Neuronal stem cell (in vitro differentiated cells): ENCODE results near the gene HAT1.

Source experiments
- DNase-seq: peaks from one replicate; pipeline ENCODE4 v3.0.0-alpha.2; 2013; ENCODE audit warnings: low spot score
- H2AFZ ChIP-seq: one replicate; pipeline ENCODE4 v1.6.1; 2013; ENCODE audit warnings: mild to moderate bottlenecking, low read length, inconsistent platforms
- H2AK5ac ChIP-seq: 2 replicates; pipeline ENCODE4 v1.6.1; 2013; ENCODE audit warnings: low read depth, mild to moderate bottlenecking, inconsistent platforms, low read length, moderate library complexity, mixed read lengths
- H2BK120ac ChIP-seq: 2 replicates; pipeline ENCODE4 v1.6.1; 2013; ENCODE audit warnings: low read depth, mild to moderate bottlenecking, inconsistent platforms, low read length, moderate library complexity, mixed read lengths
- H2BK12ac ChIP-seq: one replicate; pipeline ENCODE4 v1.6.1; 2013; ENCODE audit warnings: low read length, inconsistent platforms
- H2BK15ac ChIP-seq: 2 replicates; pipeline ENCODE4 v1.6.1; 2013; ENCODE audit warnings: mild to moderate bottlenecking, low read length, inconsistent platforms, mixed read lengths
- H2BK5ac ChIP-seq: one replicate; pipeline ENCODE4 v1.6.1; 2013; ENCODE audit warnings: inconsistent platforms, mild to moderate bottlenecking, low read length, moderate library complexity
- H3K14ac ChIP-seq: one replicate; pipeline ENCODE4 v1.6.1; 2013; ENCODE audit warnings: low read length, inconsistent platforms
- H3K18ac ChIP-seq: 2 replicates; pipeline ENCODE4 v1.6.1; 2013; ENCODE audit warnings: low read length, inconsistent platforms
- H3K23ac ChIP-seq: 2 replicates; pipeline ENCODE4 v1.6.1; 2013; ENCODE audit warnings: low read depth, mild to moderate bottlenecking, mixed read lengths, low read length, inconsistent platforms; ENCODE audit not compliant: poor library complexity
- H3K27ac ChIP-seq: replicated peaks from 3 replicates; pipeline ENCODE4 v1.5.1; 2013; ENCODE audit warnings: low read length, inconsistent platforms
- H3K27me3 ChIP-seq, 3 experiments: 2 replicates each; pipeline ENCODE4 v1.6.1; 2013; ENCODE audit warnings: low read length in 3 of 3, mild to moderate bottlenecking in 2 of 3, inconsistent platforms in 1 of 3, low read depth in 1 of 3, mixed read lengths in 1 of 3, moderate library complexity in 1 of 3; ENCODE audit not compliant: control insufficient read depth in 3 of 3, insufficient read depth in 3 of 3
- H3K36me3 ChIP-seq, 2 donors: replicated peaks in 1 of 2; 2 replicates each; pipeline ENCODE4 v1.6.1; 2013; ENCODE audit warnings: low read length in 2 of 2; ENCODE audit not compliant: control insufficient read depth in 2 of 2, insufficient read depth in 2 of 2
- H3K4ac ChIP-seq: 2 replicates; pipeline ENCODE4 v1.6.1; 2013; ENCODE audit warnings: inconsistent platforms, mild to moderate bottlenecking, low read length, moderate library complexity
- H3K4me1 ChIP-seq, 2 donors: 1 replicate in 1 of 2; 2 replicates in 1 of 2; pipeline ENCODE4 v1.6.1; 2013; ENCODE audit warnings: low read length in 2 of 2, low read depth in 1 of 2; ENCODE audit not compliant: control insufficient read depth in 2 of 2, insufficient read depth in 1 of 2
- H3K4me2 ChIP-seq: one replicate; pipeline ENCODE4 v1.6.1; 2013; ENCODE audit warnings: mild to moderate bottlenecking, low read length, inconsistent platforms; ENCODE audit not compliant: insufficient read depth, poor library complexity, severe bottlenecking
- H3K4me3 ChIP-seq, 2 donors: 2 replicates each; pipeline ENCODE4 v1.5.1; 2013; ENCODE audit warnings: low read length in 2 of 2, mild to moderate bottlenecking in 2 of 2, inconsistent platforms in 1 of 2, moderate library complexity in 1 of 2
- H3K79me1 ChIP-seq: one replicate; pipeline ENCODE4 v1.6.1; 2013; ENCODE audit warnings: low read depth, mild to moderate bottlenecking, inconsistent platforms, low read length, moderate library complexity
- H3K9ac ChIP-seq: one replicate; pipeline ENCODE4 v1.6.1; 2013; ENCODE audit warnings: mild to moderate bottlenecking, low read depth, low read length, inconsistent platforms; ENCODE audit not compliant: poor library complexity
- H3K9me3 ChIP-seq, 2 donors: replicated peaks in 1 of 2; 2 replicates each; pipeline versions ENCODE3 to v1.6.1; 2013; ENCODE audit warnings: low read length in 2 of 2, mild to moderate bottlenecking in 2 of 2, inconsistent platforms in 1 of 2, low read depth in 1 of 2, mixed read lengths in 1 of 2, moderate library complexity in 1 of 2; ENCODE audit not compliant: control insufficient read depth in 2 of 2, insufficient read depth in 1 of 2
- H4K8ac ChIP-seq: one replicate; pipeline ENCODE4 v1.6.1; 2013; ENCODE audit warnings: low read depth, mild to moderate bottlenecking, inconsistent platforms, low read length, moderate library complexity
- H4K91ac ChIP-seq: one replicate; pipeline ENCODE4 v1.6.1; 2013; ENCODE audit warnings: low read length, low read depth, mild to moderate bottlenecking, inconsistent platforms; ENCODE audit not compliant: poor library complexity
- WGBS, 2 donors: extraction: QIAGEN DNeasy Blood & Tissue Kit; methylation state at CpG; one replicate each; pipeline ENCODE4 v1.1.7; 2013; ENCODE audit warnings: missing lambda C conversion rate in 2 of 2, mixed read lengths in 1 of 2; ENCODE audit not compliant: insufficient read length in 2 of 2, insufficient replicate concordance in 1 of 2; ENCODE audit errors: extremely low coverage in 2 of 2; 5-methylcytosine and 5-hydroxymethylcytosine counted together

Gene HAT1

DNA sequence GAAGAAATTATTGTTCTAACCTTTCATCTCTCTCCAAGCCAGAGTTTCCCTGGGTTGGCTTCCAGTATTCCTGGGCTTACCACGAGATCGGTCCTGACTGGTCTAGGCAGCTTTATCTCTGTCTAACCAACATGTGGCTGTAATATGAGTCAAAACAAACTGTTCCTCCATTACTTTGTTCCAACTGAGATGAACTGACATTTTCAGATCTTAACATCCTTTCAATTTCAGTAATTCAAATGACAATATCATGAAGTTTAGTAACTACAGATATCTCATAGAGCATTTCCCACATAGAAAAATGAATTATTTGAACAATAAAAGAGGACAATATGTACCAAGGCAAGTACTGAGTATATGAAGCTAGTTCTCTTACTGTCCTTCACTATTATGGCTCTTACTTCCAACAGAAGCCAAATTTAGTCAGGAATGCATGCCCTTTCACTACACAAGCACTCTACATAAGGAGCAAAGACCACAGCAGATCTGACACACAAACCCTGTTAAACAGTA, 43.7 kb upstream of the HAT1 start:
- Histone ChIP-seq H2AK5ac (no peak overlapping the region), H4K91ac (no peak overlapping the region), H3K9me3 (peaks cover 0 to 4% of the 10 kb centered on the region in 2 donors), H3K23ac (no peak overlapping the region), H3K27ac (no peak overlapping the region), H3K36me3 (peaks cover 0 to 9% of the 10 kb centered on the region in 2 donors), H3K14ac (no peak overlapping the region), H2AFZ (peak overlapping the region; percentile 13), H3K18ac (no peak overlapping the region), H2BK12ac (no peak overlapping the region), H3K27me3 (no peaks in the 10 kb centered on the region), H2BK120ac (no peak overlapping the region), H3K79me1 (no peaks in the 10 kb centered on the region), H2BK5ac (no peak overlapping the region), H3K9ac (no peak overlapping the region), H3K4me3 (no peak overlapping the region), H3K4ac (no peak overlapping the region), H2BK15ac (no peak overlapping the region), H3K4me1 (peaks cover 0 to 3% of the 10 kb centered on the region in 2 donors), H3K4me2 (no peak overlapping the region), H4K8ac (no peak overlapping the region)
- no CpG with 5 or more reads among the region's 2 CpGs for WGBS, 2 donors
- no peak for DNase-seq

DNA sequence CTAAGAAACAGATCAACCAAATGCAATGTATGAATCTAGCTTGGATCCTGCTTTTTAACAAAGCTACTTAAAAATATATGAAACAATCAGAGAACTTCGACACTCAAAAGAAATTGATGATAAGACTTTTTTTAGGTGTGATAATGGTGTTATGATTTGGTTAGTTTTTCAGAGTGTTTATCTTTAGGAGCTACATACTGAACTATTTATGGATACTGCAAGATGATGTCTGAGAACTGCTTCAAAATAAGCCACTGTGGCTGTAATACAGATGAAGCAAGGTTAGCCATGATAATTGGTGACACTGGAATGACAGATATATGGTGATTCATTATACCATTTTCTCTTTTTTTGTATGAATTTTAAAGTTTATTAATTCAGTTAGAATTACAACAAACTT, 42.4 kb upstream of the HAT1 start:
- no peak overlapping the region for H3K27ac ChIP-seq
- H2AFZ ChIP-seq, result no peak overlapping the region
- H4K91ac ChIP-seq, result no peak overlapping the region
- H3K4me3 ChIP-seq, result no peak overlapping the region
- H2AK5ac ChIP-seq, result no peak overlapping the region
- H3K27me3 ChIP-seq, result no peaks in the 10 kb centered on the region
- WGBS, 2 donors, result no CpG with 5 or more reads among the region's 1 CpG
- H3K4ac ChIP-seq, result no peak overlapping the region
- no peak overlapping the region for H3K9ac ChIP-seq
- H3K79me1 ChIP-seq, result no peaks in the 10 kb centered on the region
- H3K23ac ChIP-seq, result no peak overlapping the region
- H3K18ac ChIP-seq, result no peak overlapping the region
- no peak overlapping the region for H2BK12ac ChIP-seq
- H3K36me3 ChIP-seq, result peaks cover 0 to 2% of the 10 kb centered on the region in 2 donors
- no peak overlapping the region for H2BK120ac ChIP-seq
- H3K4me2 ChIP-seq, result no peak overlapping the region
- H2BK5ac ChIP-seq, result no peak overlapping the region
- no peak for DNase-seq
- H3K9me3 ChIP-seq, result peaks cover 0 to 2% of the 10 kb centered on the region in 2 donors
- no peak overlapping the region for H2BK15ac ChIP-seq
- H4K8ac ChIP-seq, result no peak overlapping the region
- no peak overlapping the region for H3K14ac ChIP-seq
- H3K4me1 ChIP-seq, result peaks cover 0 to 3% of the 10 kb centered on the region in 2 donors

DNA sequence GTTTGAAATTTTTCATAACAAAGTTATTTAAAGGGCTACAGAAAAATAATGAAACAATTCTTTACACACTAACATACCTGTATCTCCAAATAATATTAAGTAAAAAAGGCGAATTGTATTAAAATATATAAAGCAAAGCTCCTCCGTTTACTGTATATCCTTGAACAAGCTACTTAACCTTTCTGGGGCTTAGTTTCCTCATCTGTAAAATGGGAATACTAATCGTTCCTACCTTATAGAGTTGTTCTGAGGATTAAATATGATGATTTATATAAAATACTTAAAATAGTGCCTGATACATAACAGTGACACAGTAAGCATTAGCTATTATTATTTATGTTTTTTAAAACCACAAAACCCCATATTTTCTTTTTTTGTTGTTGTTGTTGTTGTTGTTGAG, 41.5 kb upstream of the HAT1 start:
- H2AK5ac ChIP-seq, result no peak overlapping the region
- no peak overlapping the region for H3K18ac ChIP-seq
- no CpG with 5 or more reads among the region's 3 CpGs for WGBS, 2 donors
- H3K4ac ChIP-seq, result no peak overlapping the region
- H3K4me2 ChIP-seq, result no peak overlapping the region
- H4K91ac ChIP-seq, result no peak overlapping the region
- no peak overlapping the region for H3K14ac ChIP-seq
- H4K8ac ChIP-seq, result no peak overlapping the region
- H2BK12ac ChIP-seq, result no peak overlapping the region
- H2BK15ac ChIP-seq, result no peak overlapping the region
- no peak overlapping the region for H3K23ac ChIP-seq
- H3K4me3 ChIP-seq, result no peak overlapping the region
- H2BK5ac ChIP-seq, result no peak overlapping the region
- no peak overlapping the region for H3K27ac ChIP-seq
- no peaks in the 10 kb centered on the region for H3K79me1 ChIP-seq
- DNase-seq, result no peak
- peaks cover 0 to 3% of the 10 kb centered on the region in 2 donors for H3K4me1 ChIP-seq
- H2BK120ac ChIP-seq, result no peak overlapping the region
- no peak overlapping the region for H2AFZ ChIP-seq
- no peaks in the 10 kb centered on the region for H3K9me3 ChIP-seq
- no peaks in the 10 kb centered on the region for H3K36me3 ChIP-seq
- H3K27me3 ChIP-seq, result no peaks in the 10 kb centered on the region
- H3K9ac ChIP-seq, result no peak overlapping the region

DNA sequence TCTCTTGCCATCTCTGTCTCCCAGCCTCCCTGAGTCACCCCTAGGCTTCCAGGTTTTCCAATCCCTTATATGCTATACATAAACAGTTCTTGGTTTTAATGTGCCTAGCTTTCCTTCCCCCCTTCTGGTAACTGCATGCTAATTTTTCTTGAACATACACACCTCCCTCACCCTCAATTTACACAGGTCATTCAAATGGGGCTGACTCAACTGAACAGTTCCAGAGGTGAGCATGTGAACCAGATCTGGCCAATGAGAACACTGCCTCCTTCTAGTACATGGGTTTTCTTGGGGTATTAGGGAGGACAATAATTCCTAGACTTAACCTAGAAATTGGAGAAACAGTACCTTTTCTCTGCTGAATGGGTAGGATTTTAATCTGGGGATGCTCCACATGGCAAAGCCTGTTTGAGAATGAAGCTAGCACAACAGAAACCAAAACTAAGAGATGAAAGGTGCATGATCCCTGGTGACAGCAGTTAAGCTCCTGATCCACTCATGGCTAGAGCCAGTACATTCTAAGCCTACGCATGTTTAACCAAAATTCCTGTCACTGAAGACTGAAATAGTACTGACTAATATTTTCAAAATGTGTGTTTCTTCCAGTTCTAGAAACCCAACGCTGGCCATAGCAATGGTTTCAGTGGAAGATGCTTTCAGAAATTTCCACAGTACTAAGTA, 40.0 kb upstream of the HAT1 start:
- WGBS, 2 donors, result no CpG with 5 or more reads among the region's 2 CpGs

More for the DNA sequence above, 40.0 kb upstream of the HAT1 start:
- H2AK5ac ChIP-seq, result no peak overlapping the region
- peaks cover 0 to 3% of the 10 kb centered on the region in 2 donors for H3K4me1 ChIP-seq
- H4K91ac ChIP-seq, result no peak overlapping the region
- DNase-seq, result no peak
- no peak overlapping the region for H2BK5ac ChIP-seq
- no peak overlapping the region for H3K4me2 ChIP-seq
- no peaks in the 10 kb centered on the region for H3K79me1 ChIP-seq
- no peaks in the 10 kb centered on the region for H3K27me3 ChIP-seq
- no peak overlapping the region for H3K23ac ChIP-seq
- no peak overlapping the region for H3K4ac ChIP-seq
- no peak overlapping the region for H3K4me3 ChIP-seq
- H2AFZ ChIP-seq, result no peak overlapping the region
- H3K36me3 ChIP-seq, result no peaks in the 10 kb centered on the region
- no peak overlapping the region for H2BK12ac ChIP-seq
- H4K8ac ChIP-seq, result no peak overlapping the region
- no peak overlapping the region for H2BK120ac ChIP-seq
- H3K9ac ChIP-seq, result no peak overlapping the region
- no peak overlapping the region for H2BK15ac ChIP-seq
- no peaks in the 10 kb centered on the region for H3K9me3 ChIP-seq
- no peak overlapping the region for H3K14ac ChIP-seq
- no peak overlapping the region for H3K27ac ChIP-seq
- no peak overlapping the region for H3K18ac ChIP-seq
